Mucosa of stomach (tissue), 1 donor: Measurements from ENCODE around the gene ABCD4.

Experiments
- H3K27me3 ChIP-seq: one replicate; pipeline ENCODE4 v1.7.0; 2013; ENCODE audit warnings: mild to moderate bottlenecking, low read length; ENCODE audit not compliant: control insufficient read depth, insufficient read depth
- H3K36me3 ChIP-seq: one replicate; pipeline ENCODE4 v1.7.0; 2013; ENCODE audit warnings: low read length; ENCODE audit not compliant: control insufficient read depth, insufficient read depth
- H3K4me1 ChIP-seq: one replicate; pipeline ENCODE4 v1.7.0; 2013; ENCODE audit warnings: mild to moderate bottlenecking, low read length; ENCODE audit not compliant: control insufficient read depth, insufficient read depth
- H3K4me3 ChIP-seq: one replicate; pipeline ENCODE4 v1.7.0; 2013; ENCODE audit warnings: low read length
- H3K9ac ChIP-seq: one replicate; pipeline ENCODE4 v1.7.0; 2013; ENCODE audit warnings: mild to moderate bottlenecking, low read length, moderate library complexity
- H3K9me3 ChIP-seq: one replicate; pipeline ENCODE4 v1.7.0; 2013; ENCODE audit warnings: mild to moderate bottlenecking, low read length, moderate library complexity; ENCODE audit not compliant: control insufficient read depth
- donor health status: Pancreatic carcinoma.

Gene ABCD4

DNA sequence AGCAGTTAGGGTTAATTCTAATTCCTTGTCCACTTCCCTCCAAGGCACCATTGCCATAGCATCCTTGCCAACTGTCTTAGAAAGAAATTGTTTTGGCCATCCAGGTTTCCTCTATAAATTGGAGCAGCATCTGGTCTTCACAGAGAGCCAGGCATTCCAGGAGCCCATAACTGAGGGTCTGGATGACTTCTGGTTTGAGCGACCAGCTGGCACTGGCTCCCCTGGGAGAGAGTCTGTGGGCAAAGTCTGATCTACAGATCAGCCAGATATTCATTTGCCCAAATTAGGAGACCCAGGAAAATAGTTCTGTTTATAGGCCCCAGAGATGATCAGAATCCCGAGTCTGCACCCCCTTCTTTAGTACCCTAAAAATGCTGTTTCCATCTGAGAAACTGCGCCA lies 47.5 kb downstream of the ABCD4 start:
- Histone ChIP-seq H3K4me3 (no peak overlapping the region), H3K27me3 (peaks cover 31% of the 10 kb centered on the region), H3K9me3 (no peaks in the 10 kb centered on the region), H3K36me3 (no peaks in the 10 kb centered on the region), H3K4me1 (peaks cover 11% of the 10 kb centered on the region), H3K9ac (no peak overlapping the region)

DNA sequence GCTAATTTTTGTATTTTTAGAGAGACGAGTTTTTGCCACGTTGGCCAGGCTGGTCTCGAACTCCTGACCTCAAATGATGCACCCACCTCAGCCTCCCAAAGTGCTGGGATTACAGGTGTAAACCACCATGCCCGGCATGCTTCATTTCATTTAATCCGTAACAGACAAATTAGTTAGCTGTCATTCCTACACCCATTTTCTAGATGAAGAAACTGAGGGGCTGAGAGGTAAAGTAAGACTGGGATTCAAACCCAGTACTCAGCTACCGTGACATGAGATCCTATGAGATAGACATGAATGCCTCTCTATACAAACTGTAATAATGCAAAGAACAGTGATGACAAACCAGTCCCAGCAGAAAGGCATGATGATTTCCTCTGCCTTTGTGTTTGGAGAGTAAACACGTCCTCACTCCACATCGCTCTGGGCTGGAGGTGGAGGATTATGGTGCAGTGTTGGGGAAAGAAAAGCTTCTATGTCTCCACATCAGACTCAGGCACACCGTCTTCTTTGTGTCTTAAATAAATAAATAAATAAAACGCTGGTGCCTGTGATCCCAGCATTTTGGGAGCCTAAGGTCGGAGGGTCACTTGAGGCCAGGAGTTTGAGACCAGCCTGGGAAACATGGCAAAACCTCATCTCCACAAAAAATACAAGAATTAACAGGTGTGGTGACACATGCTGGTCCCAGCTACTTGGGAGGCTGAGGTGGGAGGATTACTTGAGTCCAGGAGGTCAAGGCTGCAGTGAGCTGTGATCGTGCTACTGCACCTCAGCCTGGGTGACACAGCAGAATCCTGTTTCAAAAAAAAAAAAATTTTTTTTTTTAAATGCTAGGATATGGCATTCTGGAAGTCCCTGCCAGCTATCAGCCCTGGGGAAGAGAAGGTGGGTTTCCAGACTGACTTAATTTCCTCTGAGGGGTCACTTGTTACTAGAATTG lies 53.0 kb downstream of the ABCD4 start:
- peaks cover 6% of the 10 kb centered on the region for H3K4me1 ChIP-seq
- H3K36me3 ChIP-seq: no peaks in the 10 kb centered on the region
- peaks cover 36% of the 10 kb centered on the region for H3K27me3 ChIP-seq
- no peak overlapping the region for H3K4me3 ChIP-seq
- no peaks in the 10 kb centered on the region for H3K9me3 ChIP-seq
- no peak overlapping the region for H3K9ac ChIP-seq

DNA sequence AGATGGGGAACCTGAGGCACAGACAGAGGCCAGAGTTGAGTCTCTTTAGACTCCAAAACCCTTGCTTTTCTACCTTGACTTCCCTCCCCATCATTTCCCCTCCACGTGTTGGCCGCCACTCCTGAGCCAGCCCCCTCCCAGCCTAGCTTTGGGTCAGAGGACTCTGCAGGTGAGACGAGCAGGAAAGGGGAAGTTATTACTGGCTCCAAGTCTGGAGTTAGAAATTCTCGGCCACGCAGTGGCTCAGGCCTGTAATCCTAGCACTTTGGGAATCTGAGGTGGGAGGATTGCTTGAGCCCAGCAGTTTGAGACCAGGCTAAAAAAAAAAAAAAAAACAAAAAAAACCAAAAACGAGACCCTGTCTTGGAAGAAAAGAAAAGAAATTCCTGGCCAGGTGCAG lies 54.7 kb downstream of the ABCD4 start:
- H3K4me3 ChIP-seq: no peak overlapping the region
- H3K27me3 ChIP-seq: peaks cover 53% of the 10 kb centered on the region
- H3K4me1 ChIP-seq: peaks cover 6% of the 10 kb centered on the region
- H3K9me3 ChIP-seq: no peaks in the 10 kb centered on the region
- H3K36me3 ChIP-seq: no peaks in the 10 kb centered on the region
- H3K9ac ChIP-seq: no peak overlapping the region

DNA sequence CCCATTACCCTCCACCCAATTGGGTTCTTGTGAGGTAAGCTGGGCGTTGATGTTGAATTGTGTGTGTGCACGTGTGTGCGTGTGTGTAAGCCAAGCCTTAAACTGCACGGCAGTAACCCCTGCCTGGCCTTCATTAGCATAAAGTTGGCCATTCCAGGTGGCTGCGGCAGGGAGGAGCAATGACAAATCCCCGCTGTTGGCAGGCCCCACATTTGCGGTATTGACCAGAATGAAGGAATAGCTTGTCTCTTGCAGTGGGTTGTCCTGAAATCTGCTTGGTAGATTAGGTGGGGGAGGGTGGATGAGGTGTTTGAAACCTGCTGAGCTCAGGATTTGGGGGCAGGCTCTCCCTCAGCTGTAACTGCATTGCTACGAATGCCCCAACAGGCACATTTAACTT lies 56.2 kb downstream of the ABCD4 start:
- Histone ChIP-seq H3K27me3 (peaks cover 61% of the 10 kb centered on the region), H3K4me1 (peaks cover 6% of the 10 kb centered on the region), H3K9ac (no peak overlapping the region), H3K36me3 (no peaks in the 10 kb centered on the region), H3K9me3 (no peaks in the 10 kb centered on the region), H3K4me3 (no peak overlapping the region)

DNA sequence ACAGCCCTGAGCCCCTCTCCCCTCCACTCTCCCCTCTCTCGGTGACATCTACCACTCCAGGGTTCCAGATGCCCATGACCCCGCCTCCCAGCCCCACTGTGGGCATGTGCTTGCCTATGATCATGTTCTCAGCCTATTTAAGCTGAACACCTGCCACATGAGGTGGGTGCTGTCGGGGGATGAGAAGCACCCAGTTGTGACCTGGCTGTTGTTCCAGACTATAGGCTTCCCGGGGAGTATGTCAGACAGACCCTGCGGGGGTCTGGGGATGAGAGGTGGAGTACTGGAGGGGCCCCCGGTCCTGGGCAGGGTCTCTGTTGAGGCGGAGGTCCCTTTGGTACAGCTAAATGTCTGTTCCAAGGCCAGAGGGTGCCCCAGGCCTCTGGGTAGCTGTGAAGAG lies 57.4 kb downstream of the ABCD4 start:
- peaks cover 16% of the 10 kb centered on the region for H3K4me1 ChIP-seq
- H3K9ac ChIP-seq: no peak overlapping the region
- no peaks in the 10 kb centered on the region for H3K9me3 ChIP-seq
- peaks cover 74% of the 10 kb centered on the region for H3K27me3 ChIP-seq
- H3K36me3 ChIP-seq: no peaks in the 10 kb centered on the region
- no peak overlapping the region for H3K4me3 ChIP-seq

DNA sequence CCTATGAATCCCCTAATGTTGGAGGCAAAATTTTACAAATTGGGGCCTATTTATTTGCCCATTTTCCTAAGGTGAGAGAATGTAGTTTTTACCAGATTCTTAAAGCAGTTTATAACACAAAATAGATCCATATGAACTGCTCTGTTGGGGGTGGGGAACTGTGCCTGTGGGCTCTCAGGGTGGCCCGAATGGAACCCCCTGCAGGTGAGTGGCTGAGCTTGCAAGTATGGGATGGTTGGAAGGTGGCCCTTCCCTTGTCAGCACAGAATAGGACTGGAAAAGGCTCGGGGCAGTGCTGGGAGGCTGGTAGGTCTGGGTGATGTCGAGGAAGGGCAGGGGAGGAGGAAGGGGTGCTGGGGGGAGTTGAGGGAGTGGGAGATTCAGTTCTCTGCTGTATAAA lies 58.6 kb downstream of the ABCD4 start:
- Histone ChIP-seq H3K27me3 (peaks cover 85% of the 10 kb centered on the region), H3K4me3 (no peak overlapping the region), H3K9ac (no peak overlapping the region), H3K4me1 (peaks cover 18% of the 10 kb centered on the region), H3K9me3 (no peaks in the 10 kb centered on the region), H3K36me3 (no peaks in the 10 kb centered on the region)

DNA sequence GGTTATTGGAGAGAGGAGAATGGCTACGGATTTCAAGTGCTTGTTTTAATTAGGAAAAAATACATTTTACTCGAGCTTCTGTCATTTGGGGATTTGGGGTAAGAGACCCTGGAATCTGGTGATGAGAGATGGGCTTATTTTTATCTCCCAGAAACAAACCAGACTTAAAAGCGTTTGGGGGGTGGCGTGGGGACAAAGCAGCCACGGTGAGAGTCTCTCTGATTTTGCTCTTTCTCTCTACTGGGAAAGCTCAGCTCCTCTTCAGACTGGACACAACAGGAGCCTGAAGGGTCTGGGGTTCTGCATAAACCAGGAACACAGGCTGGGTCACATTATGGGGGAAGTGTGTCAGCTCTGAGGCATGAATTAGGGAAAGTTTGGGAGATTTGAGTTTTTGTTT lies 59.7 kb downstream of the ABCD4 start:
- Histone ChIP-seq H3K9ac (no peak overlapping the region), H3K36me3 (no peaks in the 10 kb centered on the region), H3K27me3 (peaks cover 96% of the 10 kb centered on the region)

DNA sequence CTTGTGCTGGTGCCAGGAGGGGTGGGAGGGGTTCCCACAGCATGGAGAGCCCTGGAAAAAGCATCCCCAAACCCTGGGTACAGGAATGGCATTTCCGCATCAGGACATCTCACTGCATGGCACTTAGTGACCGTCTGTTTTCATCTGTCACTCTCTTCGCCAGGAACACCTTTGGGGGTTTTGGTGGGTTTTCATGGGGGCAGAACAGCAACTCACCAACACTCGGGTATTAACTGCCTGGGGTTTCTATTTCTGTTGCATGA lies 60.0 kb downstream of the ABCD4 start:
- Histone ChIP-seq H3K27me3 (peaks cover 96% of the 10 kb centered on the region), H3K9ac (no peak overlapping the region), H3K4me3 (no peak overlapping the region), H3K36me3 (no peaks in the 10 kb centered on the region), H3K4me1 (peaks cover 18% of the 10 kb centered on the region), H3K9me3 (no peaks in the 10 kb centered on the region)

More for the DNA sequence above, 59.7 kb downstream of the ABCD4 start:
- no peaks in the 10 kb centered on the region for H3K9me3 ChIP-seq
- no peak overlapping the region for H3K4me3 ChIP-seq
- H3K4me1 ChIP-seq: peaks cover 18% of the 10 kb centered on the region

DNA sequence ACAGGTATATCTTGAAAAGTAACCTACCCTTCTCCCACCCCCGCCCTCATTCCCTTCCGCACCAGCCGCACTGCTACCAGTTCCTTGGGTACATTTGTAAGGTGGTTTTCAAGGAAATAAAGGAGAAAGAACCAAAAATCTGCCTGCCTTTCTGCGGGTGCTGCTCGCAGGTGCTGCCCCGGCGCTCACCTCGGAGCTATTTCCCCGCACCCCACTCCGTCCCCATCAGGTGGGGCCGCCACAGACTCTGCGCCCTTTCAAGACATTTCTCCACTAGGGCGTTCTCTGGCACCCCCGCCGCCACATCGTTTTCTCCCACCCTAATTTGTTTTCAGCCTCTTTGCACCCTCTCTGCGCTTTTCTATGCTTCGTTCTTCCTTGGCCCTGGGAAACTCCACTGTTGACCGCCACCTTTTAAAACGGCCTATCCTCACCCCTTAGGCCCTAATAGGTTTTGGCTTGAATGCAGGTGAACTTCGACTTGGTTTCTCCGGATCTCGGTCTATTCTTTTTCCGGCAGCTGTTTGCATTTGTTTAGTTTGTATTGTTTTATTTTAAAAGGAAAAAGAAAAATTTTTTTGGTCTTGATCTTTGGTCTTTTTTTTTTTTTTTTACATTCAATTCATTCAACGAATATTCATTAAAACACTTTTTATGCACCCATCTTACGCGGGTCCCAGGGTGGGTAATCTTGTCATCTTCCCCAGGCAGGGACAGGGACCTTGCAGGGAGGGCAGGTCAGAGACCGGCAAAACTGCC lies 60.5 kb downstream of the ABCD4 start:
- no peak overlapping the region for H3K9ac ChIP-seq
- H3K9me3 ChIP-seq: no peaks in the 10 kb centered on the region
- H3K4me1 ChIP-seq: peaks cover 18% of the 10 kb centered on the region
- H3K27me3 ChIP-seq: peaks cover 96% of the 10 kb centered on the region
- H3K4me3 ChIP-seq: no peak overlapping the region
- H3K36me3 ChIP-seq: no peaks in the 10 kb centered on the region

DNA sequence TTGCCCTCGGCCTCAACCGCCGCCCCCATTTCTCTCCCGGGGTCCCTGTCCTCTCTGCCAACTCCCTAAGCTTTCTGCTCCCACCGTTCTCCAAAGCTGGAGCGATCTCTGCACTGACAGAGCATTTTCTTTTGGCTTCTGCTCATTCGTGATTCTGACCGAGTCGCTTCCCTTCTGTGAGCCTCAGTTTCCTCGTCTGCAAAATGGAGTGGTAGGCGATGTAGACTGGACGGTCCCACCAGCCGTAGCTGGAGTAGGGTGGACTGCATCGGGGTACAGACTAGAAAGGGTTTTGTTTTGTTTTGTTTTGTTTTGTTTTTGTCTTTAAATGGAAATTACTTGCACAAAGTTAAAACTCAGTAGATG lies 61.1 kb downstream of the ABCD4 start:
- Histone ChIP-seq H3K9me3 (no peaks in the 10 kb centered on the region), H3K27me3 (peaks cover 93% of the 10 kb centered on the region), H3K4me1 (peaks cover 18% of the 10 kb centered on the region), H3K4me3 (no peak overlapping the region), H3K36me3 (no peaks in the 10 kb centered on the region), H3K9ac (no peak overlapping the region)

DNA sequence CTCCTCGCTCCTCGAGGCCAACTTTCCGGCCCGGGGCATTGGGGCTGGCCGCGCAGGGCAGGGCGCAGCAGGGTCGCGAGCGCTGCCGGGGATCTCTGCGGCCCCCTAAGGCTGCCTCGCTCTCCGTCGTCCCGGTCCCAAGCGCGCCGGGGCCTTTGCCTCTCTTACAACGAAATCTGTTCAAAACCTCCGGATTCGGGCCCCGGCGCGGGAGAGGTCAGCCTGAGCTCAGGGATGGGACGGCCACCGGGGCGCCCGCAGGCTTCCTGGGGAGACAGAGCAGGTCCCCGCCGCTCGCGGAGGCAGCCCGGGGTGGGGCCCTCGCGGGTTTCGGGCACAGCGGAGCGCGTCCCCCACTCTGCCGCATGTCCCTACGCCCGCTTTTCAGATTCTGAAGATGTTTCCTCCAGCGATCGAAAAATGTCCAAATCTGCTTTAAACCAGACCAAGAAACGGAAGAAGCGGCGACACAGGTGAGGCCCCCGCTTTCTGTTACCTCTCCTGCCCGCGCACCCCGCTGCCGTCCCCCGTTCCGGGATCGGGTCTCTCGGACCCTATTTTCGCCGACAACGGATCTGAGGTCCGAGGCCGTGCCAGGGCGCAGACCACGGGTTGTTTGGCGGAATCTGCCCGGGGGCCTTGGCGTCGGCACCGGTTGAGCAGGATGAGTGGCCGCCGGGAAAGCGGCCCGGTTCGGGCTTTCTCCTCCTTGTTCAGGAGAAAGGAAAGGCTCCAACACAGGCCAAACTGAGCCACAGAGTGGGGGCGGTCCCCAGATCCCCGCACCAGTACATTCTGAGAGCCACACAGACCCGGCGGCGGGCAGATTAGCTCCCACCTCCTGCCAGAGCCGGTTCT lies 61.7 kb downstream of the ABCD4 start:
- H3K4me1 ChIP-seq: peaks cover 18% of the 10 kb centered on the region
- no peaks in the 10 kb centered on the region for H3K36me3 ChIP-seq
- H3K4me3 ChIP-seq: no peak overlapping the region
- no peak overlapping the region for H3K9ac ChIP-seq
- H3K9me3 ChIP-seq: no peaks in the 10 kb centered on the region
- H3K27me3 ChIP-seq: peaks cover 92% of the 10 kb centered on the region
